ENCODE results near the gene TMEM126B.
"Not testable (repeated sequence)": the region's sequence is repeated elsewhere in the genome, so short reads cannot be mapped to it uniquely, and the experiment has no call there.

TMEM126B gene

GRCh38 chr11:85647604-85648299 lies 19.4 kb downstream of the TMEM126B start, which contains the start of gene TMEM126A:
TMEM126A (plus strand) TSS chr11:85647967; CDS start chr11:85650256, 2,289 bp downstream.
- peak; percentile 86 for DNase-seq (ENCODE audit: low read depth)

DNA sequence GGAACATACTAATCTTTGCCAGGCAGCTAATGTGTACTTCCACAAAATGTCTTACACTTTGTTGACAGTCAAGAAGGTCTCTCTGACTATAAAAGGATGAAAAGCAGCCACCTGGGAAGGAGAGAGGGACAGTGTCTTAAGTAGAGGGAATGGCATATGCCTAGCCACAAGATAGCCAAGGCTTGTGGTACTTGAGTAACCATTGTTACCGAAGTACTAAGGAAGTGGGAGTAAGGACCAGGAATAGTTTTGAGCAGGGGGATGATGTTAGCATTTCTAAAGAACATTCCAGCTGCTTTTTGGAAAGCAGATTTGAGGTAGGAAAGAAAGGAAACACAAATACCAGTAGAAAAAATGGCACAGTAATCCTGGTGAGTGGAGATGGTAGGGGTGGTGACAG lies 22.7 kb downstream of the TMEM126B start:
- no peak for DNase-seq (ENCODE audit: low read depth)

DNA sequence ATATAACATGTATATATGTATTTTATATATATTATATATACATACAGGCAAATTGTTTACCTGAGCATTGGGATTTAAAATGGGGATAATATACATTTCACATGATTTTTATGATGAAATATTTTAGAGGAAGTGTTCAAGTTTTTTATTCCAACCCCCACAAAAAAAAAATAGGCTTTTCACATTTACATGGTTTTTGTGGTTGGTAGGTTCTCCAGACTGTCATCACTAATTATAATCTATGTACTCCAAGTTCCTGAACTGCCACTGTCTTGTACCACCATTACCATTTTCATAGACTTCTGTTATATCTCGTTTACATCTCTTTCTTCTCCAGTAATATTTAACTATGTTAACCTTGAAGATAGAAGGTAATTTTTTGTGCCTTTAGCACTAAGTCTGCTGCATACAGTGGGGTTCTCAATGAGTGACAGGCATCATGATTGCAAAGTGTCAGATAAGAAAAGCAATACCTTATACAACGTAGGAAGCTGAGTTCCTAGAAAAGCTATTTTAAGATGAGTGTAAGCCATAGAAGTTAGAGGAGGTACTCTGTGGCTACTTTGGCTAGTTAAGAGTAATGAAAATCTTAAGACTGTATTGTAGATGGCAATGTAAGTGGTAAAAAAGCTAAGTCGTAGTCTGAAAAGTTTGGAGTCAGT lies 24.5 kb downstream of the TMEM126B start:
- no peak for DNase-seq (ENCODE audit: low read depth)

- not testable (repeated sequence) for DNase-seq (ENCODE audit: low read depth)
These were observed 25.9 kb downstream of the TMEM126B start for GRCh38 chr11:85654343-85654742.

- DNase-seq (ENCODE audit: low read depth), result no peak
These were observed 28.4 kb downstream of the TMEM126B start for GRCh38 chr11:85656777-85657176.

DNA sequence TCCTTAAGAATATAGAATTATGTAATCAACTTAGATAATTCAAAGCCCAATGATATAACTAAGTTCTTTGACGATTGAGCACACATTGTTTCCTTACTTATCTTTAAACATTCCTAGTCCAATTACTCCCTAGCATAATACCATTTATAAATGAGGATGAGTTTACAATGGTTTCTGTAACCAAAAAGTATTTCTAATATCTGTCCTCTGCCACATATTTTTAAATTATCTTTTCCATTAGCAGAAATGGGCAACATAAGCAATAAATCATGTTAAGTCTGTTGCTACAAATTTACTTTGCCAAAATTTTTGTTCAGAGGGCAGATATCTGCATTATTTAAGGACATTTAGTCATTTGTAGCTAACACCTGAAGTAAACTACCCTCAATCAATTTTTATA lies 29.8 kb downstream of the TMEM126B start:
- no peak for DNase-seq (ENCODE audit: low read depth)

DNA sequence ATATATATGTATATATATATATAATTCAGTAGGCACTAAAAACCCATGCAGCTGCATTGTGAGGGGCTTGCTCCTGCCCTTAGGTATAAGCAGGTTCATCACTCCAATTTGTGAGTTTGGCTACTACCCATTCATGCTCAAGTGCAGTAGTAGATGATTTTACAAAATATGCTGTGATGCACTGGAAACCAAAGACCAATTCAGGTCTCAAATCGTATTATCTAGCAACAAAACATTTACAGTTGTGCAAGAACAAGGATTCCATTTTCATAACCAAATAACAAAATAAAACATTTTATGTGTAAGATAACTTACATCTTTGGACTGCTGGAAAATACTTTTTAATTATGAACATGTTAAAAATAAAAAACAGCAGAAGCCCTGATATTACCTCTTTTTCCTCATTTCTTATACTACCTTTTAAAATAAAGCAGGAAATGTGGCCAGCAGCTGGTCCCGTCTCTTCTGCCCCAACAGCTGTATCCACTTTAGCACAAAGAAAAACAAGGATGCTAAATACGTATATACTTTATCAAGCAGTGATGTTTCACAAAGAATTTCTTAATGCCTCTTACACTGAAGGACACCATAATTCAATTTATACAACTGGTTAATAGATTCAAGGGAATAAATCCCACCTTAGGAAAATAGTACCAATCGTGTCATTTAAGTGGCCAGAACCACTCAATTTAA lies 33.7 kb downstream of the TMEM126B start:
- no peak for DNase-seq (ENCODE audit: low read depth)

- no peak for DNase-seq (ENCODE audit: low read depth)
These were observed 34.8 kb downstream of the TMEM126B start for GRCh38 chr11:85663080-85663752.

GRCh38 chr11:85663753-85664614 lies 35.6 kb downstream of the TMEM126B start:
- peak; percentile 49 for DNase-seq (ENCODE audit: low read depth)

DNA sequence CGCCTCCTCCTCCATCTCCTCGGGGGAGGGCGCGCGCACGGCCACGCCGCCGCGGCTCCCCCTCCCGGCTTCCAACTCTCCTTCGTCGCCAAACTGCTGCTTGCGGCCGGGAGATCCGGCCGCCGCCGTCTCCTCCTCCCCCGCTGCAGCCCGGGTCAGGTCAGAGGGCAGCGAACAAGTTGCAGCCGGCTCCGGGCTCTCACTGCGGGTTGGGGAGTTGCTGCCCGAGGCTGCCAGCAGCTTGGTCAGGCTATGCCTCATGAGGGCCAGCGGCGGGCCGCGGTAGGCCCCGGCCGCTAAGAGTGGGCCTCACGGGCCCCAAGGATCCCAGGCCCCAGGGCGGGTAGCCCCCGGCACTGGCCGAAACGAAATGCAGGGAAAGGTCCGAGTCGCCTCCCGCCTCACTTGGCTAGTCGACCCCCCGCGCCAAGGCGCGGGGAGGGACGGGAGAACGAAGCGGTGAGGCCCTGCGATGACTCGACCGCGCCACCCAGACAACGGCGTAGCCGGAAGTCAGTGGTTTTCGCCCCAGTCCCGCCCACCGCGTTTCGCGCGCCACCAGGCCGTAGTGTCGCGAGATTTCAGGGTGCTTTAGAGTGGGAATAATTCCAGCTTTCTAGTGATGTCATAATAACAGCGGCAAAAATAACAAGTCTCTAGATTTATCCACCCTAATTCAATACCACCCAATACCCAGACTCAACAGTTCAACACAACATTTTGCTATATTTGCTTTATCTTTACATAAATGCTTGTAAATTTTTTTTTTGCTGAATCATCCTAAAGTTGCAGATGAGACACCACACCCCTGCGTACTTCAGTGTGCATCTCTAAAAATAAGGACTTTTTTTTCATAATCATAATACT lies 36.5 kb downstream of the TMEM126B start, which contains the start of gene CREBZF:
Gene CREBZF (minus strand): TSS at position 515 of the 867 bp plus-strand sequence. CDS start 254 bp downstream, at position 261.
- DNase-seq (ENCODE audit: low read depth), result peak; percentile 94

GRCh38 chr11:85665733-85666132 lies 37.3 kb downstream of the TMEM126B start:
- no peak for DNase-seq (ENCODE audit: low read depth)

- no peak for DNase-seq (ENCODE audit: low read depth)
These were observed 38.3 kb downstream of the TMEM126B start for GRCh38 chr11:85666687-85667086.

DNA sequence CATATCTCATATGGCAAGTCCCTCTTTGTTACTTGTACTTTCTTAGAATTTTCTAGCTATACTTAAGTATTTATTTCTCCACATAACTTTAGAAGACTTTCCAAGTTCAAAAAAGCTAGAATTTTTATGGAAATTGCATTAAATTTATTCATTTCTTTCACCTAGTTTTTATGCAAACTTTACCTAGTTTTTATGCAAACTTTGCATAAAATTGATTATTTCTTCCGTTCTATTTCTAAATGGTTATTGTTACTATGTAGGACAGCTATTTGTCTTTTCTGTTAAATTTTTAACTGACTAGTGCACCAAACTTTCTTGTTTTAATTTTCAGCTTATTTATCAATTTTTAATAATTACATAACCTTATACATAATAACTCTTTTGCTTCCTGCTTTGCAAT lies 39.8 kb downstream of the TMEM126B start:
- no peak for DNase-seq (ENCODE audit: low read depth)

DNA sequence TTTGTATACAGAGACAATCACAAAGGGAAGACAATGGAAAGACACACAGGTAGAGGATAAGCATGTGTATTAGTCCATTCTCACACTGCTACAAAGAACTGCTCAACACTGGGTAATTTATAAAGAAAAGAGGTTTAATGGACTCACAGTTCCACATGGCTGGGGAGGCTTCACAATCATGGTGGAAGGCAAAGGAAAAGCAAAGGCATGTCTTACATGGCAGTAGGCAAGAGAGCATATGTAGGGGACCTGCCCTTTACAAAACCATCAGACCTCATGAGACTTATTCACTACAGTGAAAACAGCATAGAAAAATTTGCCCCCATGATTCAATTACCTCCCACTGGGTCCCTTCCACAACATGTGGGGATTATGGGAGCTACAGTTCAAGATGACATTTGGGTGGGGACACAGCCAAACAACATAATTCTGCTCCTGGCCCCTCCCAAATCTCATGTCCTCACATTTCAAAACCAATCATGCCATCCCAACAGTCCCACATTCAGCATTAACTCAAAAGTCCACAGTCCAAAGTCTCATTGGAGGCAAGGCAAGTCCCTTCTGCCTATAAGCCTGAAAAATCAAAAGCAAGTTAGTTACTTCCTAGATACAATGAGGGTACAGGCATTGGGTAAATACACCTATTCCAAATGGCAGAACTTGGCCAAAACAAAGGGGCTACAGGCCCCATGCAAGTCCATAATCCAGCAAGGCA lies 42.7 kb downstream of the TMEM126B start:
- DNase-seq (ENCODE audit: low read depth), result not testable (repeated sequence)

GRCh38 chr11:85672105-85672902 lies 43.9 kb downstream of the TMEM126B start:
- no peak for DNase-seq (ENCODE audit: low read depth)

DNA sequence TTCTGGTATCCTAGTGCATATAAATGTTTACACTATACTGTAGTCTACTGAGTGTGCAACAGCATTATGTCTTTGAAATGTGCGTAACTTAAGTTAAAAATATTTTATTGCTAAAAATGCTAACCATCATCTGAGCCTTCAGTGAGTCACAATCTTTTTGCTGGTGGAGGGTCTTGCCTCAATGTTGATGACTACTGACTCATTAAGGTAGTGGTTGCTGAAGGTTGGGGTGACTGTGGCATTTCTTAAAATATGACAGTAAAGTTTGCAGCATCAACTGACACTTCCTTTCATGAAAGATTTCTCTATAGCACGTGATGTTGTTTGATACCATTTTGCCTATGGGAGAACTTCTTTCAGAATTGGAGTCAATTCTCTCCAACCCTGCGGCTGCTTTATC lies 45.0 kb downstream of the TMEM126B start:
- DNase-seq (ENCODE audit: low read depth), result no peak

- no peak for DNase-seq (ENCODE audit: low read depth)
These were observed 51.2 kb downstream of the TMEM126B start for GRCh38 chr11:85679576-85679975.

DNA sequence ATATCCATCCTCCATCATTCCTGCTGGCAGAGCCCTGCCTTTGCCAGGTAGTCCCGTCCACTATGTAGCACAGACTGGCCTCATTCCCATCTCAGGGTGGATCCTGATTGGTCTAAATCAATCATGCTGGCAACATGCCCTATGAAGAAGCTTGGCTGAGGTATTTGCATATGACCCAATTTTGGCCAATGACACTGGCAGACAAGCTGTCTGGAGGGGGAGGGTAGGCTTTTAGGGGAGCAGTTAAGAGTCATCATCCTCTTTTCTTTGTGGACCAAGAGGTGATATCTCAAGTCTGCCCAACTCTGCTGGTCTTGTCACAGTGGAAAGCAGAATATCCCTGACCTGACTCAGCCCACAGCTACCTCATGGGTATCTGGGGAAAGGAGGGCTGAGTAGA lies 52.5 kb downstream of the TMEM126B start:
- DNase-seq (ENCODE audit: low read depth), result no peak
